H1 (cell line): ENCODE data around the gene FASN. TPM values are rescaled to one million over a fixed set of nuclear protein-coding genes. Genes with fewer than 3 reads are reported as not detected.

Experiments used
- CTCF ChIA-PET: fragments of 300-600 bp; sonication (Branson Sonifier 250); formaldehyde crosslinking; loops from one replicate; lab custom pipeline; 2021; ENCODE audit not compliant: partially characterized antibody; lab: Charles Lee
- POLR2A ChIA-PET: fragments of 300-600 bp; sonication (Branson Sonifier 250); formaldehyde crosslinking; loops from one replicate; lab custom pipeline; 2021; ENCODE audit warnings: inconsistent platforms; ENCODE audit not compliant: partially characterized antibody; lab: Charles Lee
- DNase-seq, 2 experiments: peaks; one replicate each; pipeline versions ENCODE4 v3.0.0 to v3.0.0-alpha.2; 2010 to 2022; ENCODE audit warnings: low spot score in 2 of 2, low read depth in 1 of 2, mixed read lengths in 1 of 2
- FAIRE-seq: peaks from 2 replicates; lab custom pipeline; 2011; peaks lifted over from hg19 to GRCh38; lab: Jason Lieb, UNC
- H2AFZ ChIP-seq: 2 replicates; pipeline ENCODE4 v1.8.1; 2012; ENCODE audit warnings: low read length, inconsistent platforms
- H2AK5ac ChIP-seq: 2 replicates; pipeline ENCODE4 v1.6.1; 2013; ENCODE audit warnings: low read depth, low read length
- H2BK120ac ChIP-seq: replicated peaks from 2 replicates; pipeline ENCODE3; 2013; ENCODE audit warnings: low read depth, low read length, inconsistent platforms
- H2BK12ac ChIP-seq: 2 replicates; pipeline ENCODE4 v1.6.1; 2013; ENCODE audit warnings: low read depth, low read length
- H2BK15ac ChIP-seq: 2 replicates; pipeline ENCODE4 v1.6.1; 2013; ENCODE audit warnings: low read length
- H2BK20ac ChIP-seq: 2 replicates; pipeline ENCODE4 v1.6.1; 2013; ENCODE audit warnings: low read length
- H2BK5ac ChIP-seq: 2 replicates; pipeline ENCODE4 v1.6.1; 2013; ENCODE audit warnings: low read depth, low read length
- H3K14ac ChIP-seq: 2 replicates; pipeline ENCODE4 v1.6.1; 2013; ENCODE audit warnings: inconsistent platforms; ENCODE audit not compliant: insufficient read length
- H3K18ac ChIP-seq: 2 replicates; pipeline ENCODE4 v1.6.1; 2013; ENCODE audit warnings: low read length; ENCODE audit errors: extremely low read depth
- H3K23ac ChIP-seq: 2 replicates; pipeline ENCODE4 v1.6.1; 2013; ENCODE audit warnings: inconsistent platforms; ENCODE audit not compliant: insufficient read length
- H3K23me2 ChIP-seq: 2 replicates; pipeline ENCODE4 v1.6.1; 2013; ENCODE audit warnings: low read depth, low read length
- H3K27ac ChIP-seq: 2 replicates; pipeline ENCODE4 v1.6.1; 2011; ENCODE audit warnings: low read depth, low read length, inconsistent platforms
- H3K27me3 ChIP-seq, 4 experiments: replicated peaks in 1 of 4; 1 replicate in 1 of 4; 2 replicates in 3 of 4; pipeline versions ENCODE4 v1.6.1 to v1.8.1; 2011 to 2013; ENCODE audit warnings: low read length in 3 of 4, mild to moderate bottlenecking in 3 of 4, inconsistent platforms in 2 of 4, mixed read lengths in 2 of 4, moderate library complexity in 1 of 4; ENCODE audit not compliant: control insufficient read depth in 3 of 4, insufficient read depth in 3 of 4; ENCODE audit errors: extremely low read depth in 1 of 4
- H3K36me3 ChIP-seq, 4 experiments: 2 replicates each; pipeline versions ENCODE4 v1.6.1 to v1.8.1; 2011 to 2013; ENCODE audit warnings: mild to moderate bottlenecking in 4 of 4, low read length in 3 of 4, moderate library complexity in 2 of 4, control low read depth in 1 of 4, inconsistent platforms in 1 of 4; ENCODE audit not compliant: insufficient read depth in 4 of 4, control insufficient read depth in 2 of 4
- H3K4ac ChIP-seq: replicated peaks from 2 replicates; pipeline ENCODE3; 2013; ENCODE audit warnings: low read length, low read depth, mixed read lengths, inconsistent platforms; ENCODE audit not compliant: insufficient read length
- H3K4me1 ChIP-seq, 4 experiments: replicated peaks in 1 of 4; 1 replicate in 1 of 4; 2 replicates in 3 of 4; pipeline versions ENCODE4 v1.6.1 to v1.8.1; 2011 to 2013; ENCODE audit warnings: low read length in 3 of 4, inconsistent platforms in 2 of 4, mixed read lengths in 1 of 4; ENCODE audit not compliant: insufficient read depth in 4 of 4, control insufficient read depth in 3 of 4
- H3K4me2 ChIP-seq, 2 experiments: 2 replicates each; pipeline versions ENCODE4 v1.6.1 to v1.8.1; 2011 to 2013; ENCODE audit warnings: low read depth in 2 of 2, low read length in 2 of 2, control low read depth in 1 of 2, inconsistent platforms in 1 of 2, mild to moderate bottlenecking in 1 of 2; ENCODE audit not compliant: insufficient read depth in 1 of 2
- H3K4me3 ChIP-seq, 4 experiments: fragments of 200-600, 300-600 bp in 1 of 4; sonication (generic), shearing (Covaris generic), sonication (Bioruptor Twin) in 1 of 4; 2 replicates each; pipeline versions ENCODE4 v1.5.1 to v1.8.1; 2011 to 2016; ENCODE audit warnings: low read length in 4 of 4, low read depth in 3 of 4, control low read depth in 2 of 4, inconsistent platforms in 2 of 4, mild to moderate bottlenecking in 2 of 4, mixed read lengths in 1 of 4, moderate library complexity in 1 of 4; ENCODE audit not compliant: insufficient read depth in 2 of 4; ENCODE audit errors: extremely low read depth in 1 of 4
- H3K56ac ChIP-seq: replicated peaks from 2 replicates; pipeline ENCODE3; 2013; ENCODE audit warnings: low read depth, mild to moderate bottlenecking, mixed read lengths, low read length, inconsistent platforms; ENCODE audit not compliant: insufficient read length
- H3K79me1 ChIP-seq: 2 replicates; pipeline ENCODE4 v1.6.1; 2013; ENCODE audit warnings: low read depth, low read length, control low read depth
- H3K79me2 ChIP-seq, 2 experiments: 2 replicates each; pipeline versions ENCODE4 v1.6.1 to v1.8.1; 2012 to 2013; ENCODE audit warnings: low read length in 2 of 2, mild to moderate bottlenecking in 2 of 2, inconsistent platforms in 1 of 2; ENCODE audit not compliant: insufficient read depth in 2 of 2, control insufficient read depth in 1 of 2
- H3K9ac ChIP-seq, 4 experiments: replicated peaks in 1 of 4; 1 replicate in 1 of 4; 2 replicates in 3 of 4; pipeline versions ENCODE4 v1.6.1 to v1.8.1; 2011 to 2013; ENCODE audit warnings: low read depth in 3 of 4, low read length in 3 of 4, control low read depth in 2 of 4, mild to moderate bottlenecking in 2 of 4, moderate library complexity in 2 of 4, inconsistent platforms in 1 of 4; ENCODE audit errors: extremely low read depth in 1 of 4
- H3K9me3 ChIP-seq, 2 experiments: 2 replicates each; pipeline versions ENCODE4 v1.6.1 to v1.8.1; 2012 to 2013; ENCODE audit warnings: mild to moderate bottlenecking in 2 of 2, moderate library complexity in 2 of 2, control low read depth in 1 of 2, inconsistent platforms in 1 of 2, low read depth in 1 of 2, low read length in 1 of 2, mixed read lengths in 1 of 2; ENCODE audit not compliant: insufficient read depth in 2 of 2
- H4K20me1 ChIP-seq, 2 experiments: replicated peaks in 1 of 2; 2 replicates each; pipeline versions ENCODE3 to v1.8.1; 2011 to 2013; ENCODE audit warnings: inconsistent platforms in 2 of 2, low read length in 2 of 2, mild to moderate bottlenecking in 1 of 2; ENCODE audit not compliant: insufficient read depth in 2 of 2, control insufficient read depth in 1 of 2
- H4K5ac ChIP-seq: 2 replicates; pipeline ENCODE4 v1.6.1; 2013; ENCODE audit warnings: low read length, low read depth, mixed read lengths, inconsistent platforms; ENCODE audit not compliant: insufficient read length
- H4K8ac ChIP-seq: 2 replicates; pipeline ENCODE4 v1.8.0; 2013; ENCODE audit warnings: mild to moderate bottlenecking, moderate library complexity, low read length, inconsistent platforms; ENCODE audit not compliant: insufficient read depth; ENCODE audit errors: extremely low read depth
- H4K91ac ChIP-seq: replicated peaks from 2 replicates; pipeline ENCODE3; 2013; ENCODE audit warnings: low read length, mixed read lengths, inconsistent platforms; ENCODE audit not compliant: insufficient read length
- ATF2 ChIP-seq: IDR thresholded peaks from 2 replicates; pipeline ENCODE4 v1.6.1; 2012; ENCODE audit warnings: low read length, inconsistent platforms
- ATF3 ChIP-seq: IDR thresholded peaks from 2 replicates; pipeline ENCODE4 v1.6.1; 2011; ENCODE audit warnings: low read depth, mild to moderate bottlenecking, low read length; ENCODE audit not compliant: insufficient read depth
- BRCA1 ChIP-seq: IDR thresholded peaks from 2 replicates; pipeline ENCODE4 v1.6.1; 2012; ENCODE audit warnings: low read depth, low read length, improper control_type of control experiment
- CBX5 ChIP-seq: fragments of 300-800, 300-1000 bp; sonication (generic); IDR thresholded peaks from 2 replicates; pipeline ENCODE4 v1.7.1; 2016; ENCODE audit warnings: antibody characterized with exemption, low read length, low read depth
- E2F6 ChIP-seq: IDR thresholded peaks from 2 replicates; pipeline ENCODE4 v1.6.1; 2012; ENCODE audit warnings: inconsistent platforms
- MAX ChIP-seq: IDR thresholded peaks from 2 replicates; pipeline ENCODE4 v1.6.1; 2012; ENCODE audit warnings: inconsistent platforms
- RNF2 ChIP-seq: fragments of 200-900, 300-1000 bp; sonication (generic); IDR thresholded peaks from 2 replicates; pipeline ENCODE4 v1.7.1; 2016; ENCODE audit warnings: borderline replicate concordance, low read depth, mild to moderate bottlenecking, antibody characterized with exemption, low read length; ENCODE audit not compliant: poor library complexity, severe bottlenecking; ENCODE audit errors: missing control alignments
- SIN3A ChIP-seq, 2 experiments: IDR thresholded peaks in 1 of 2; conservative IDR thresholded peaks in 1 of 2; 2 replicates each; pipeline ENCODE4 v1.6.1; 2011 to 2012; ENCODE audit warnings: low read length in 2 of 2, improper control_type of control experiment in 1 of 2, low read depth in 1 of 2, mild to moderate bottlenecking in 1 of 2
- TBP ChIP-seq: IDR thresholded peaks from 2 replicates; pipeline ENCODE4 v1.6.1; 2011; ENCODE audit warnings: low read depth, low read length, improper control_type of control experiment
- TCF12 ChIP-seq: IDR thresholded peaks from 2 replicates; pipeline ENCODE4 v1.6.1; 2011; ENCODE audit warnings: low read depth, mild to moderate bottlenecking, low read length
- polyA plus RNA-seq, 7 experiments: library from polyadenylated mRNA; depleted of rRNA in 3 of 7; stranded (reverse) in 5 of 7; unstranded in 2 of 7; fragments of >200 nt in 5 of 7; fragments of 200-250 nt in 2 of 7; gene quantifications; 1 replicate in 5 of 7; 2 replicates in 1 of 7; 4 replicates in 1 of 7; pipeline versions ENCODE4 v1.2.1 to v1.2.3, GENCODE V29; 2011 to 2013; ENCODE audit warnings: missing spikeins in 2 of 7, mixed read lengths in 2 of 7
- total RNA-seq: library from RNA; stranded (reverse); fragmentation: NEBNext Ultra II Directional; extraction: Animal tissue kit (Norgen Biotek cat#: 25700); gene quantifications from 2 replicates; pipeline ENCODE4 v1.2.1, GENCODE V29; 2021

FASN gene
- total and polyA plus RNA-seq, 2 of the 8 experiments (the other 6 are each of a cell fraction or from before 2014, with no cell fraction given): 143 to 561 TPM

GRCh38 chr17:82070611-82071010 is 27.4 kb downstream of the FASN start:
- H3K23me2 ChIP-seq: no peaks in the 10 kb centered on the region
- DNase-seq (no peak), FAIRE-seq (no peak)
- H3K9ac ChIP-seq: no peak overlapping the region
- H3K4me2 ChIP-seq: no peak overlapping the region
- H2BK20ac ChIP-seq: no peak overlapping the region
- no peaks in the 10 kb centered on the region for H3K79me2 ChIP-seq
- no peak overlapping the region for H2BK5ac ChIP-seq
- H3K27ac ChIP-seq: no peak overlapping the region
- no peak overlapping the region for H4K8ac ChIP-seq
- ChIA-PET POLR2A (interaction anchor here (16.2 kb wide), 1 partner anchor 15 kb away, joined by 161 read pairs; the partner anchor contains the start of genes GPS1 and RFNG), CTCF (interaction anchor here (1.2 to 2.2 kb wide), 3 partner anchors 37 to 83 kb away, joined by 3 to 8 read pairs (median 7); no protein-coding TSS in a partner anchor)
- no peak overlapping the region for H3K18ac ChIP-seq
- no peak overlapping the region for H3K23ac ChIP-seq
- H3K27me3 ChIP-seq: no peaks in the 10 kb centered on the region; a peak in 1 of 7 replicates
- no peaks in the 10 kb centered on the region for H3K9me3 ChIP-seq
- H3K4me1 ChIP-seq: peaks cover 0 to 4% (median 1%) of the 10 kb centered on the region in 4 experiments; a peak in 2 of 7 replicates
- H3K36me3 ChIP-seq: no peaks in the 10 kb centered on the region
- no peak overlapping the region for H2BK15ac ChIP-seq
- no peak overlapping the region for H2BK12ac ChIP-seq
- no peak overlapping the region for H4K91ac ChIP-seq
- H3K4ac ChIP-seq: no peak overlapping the region
- H3K56ac ChIP-seq: no peak overlapping the region
- no peak overlapping the region for H3K4me3 ChIP-seq
- no peaks in the 10 kb centered on the region for H3K79me1 ChIP-seq
- no peak for TF ChIP-seq ATF3
- TF ChIP-seq CBX5: no peak
- no peak for TF ChIP-seq MAX
- TF ChIP-seq SIN3A (conservative IDR thresholded peaks at IDR 0.05 in 1 of 2, IDR thresholded peaks at IDR 0.05 in 1 of 2; ENCODE audit: low read depth in 1 of 2, low read length in 2 of 2): no peak
- TF ChIP-seq BRCA1: no peak
- TF ChIP-seq E2F6: no peak
- TF ChIP-seq TBP: no peak
- no peak for TF ChIP-seq TCF12
- no peak for TF ChIP-seq RNF2
- TF ChIP-seq ATF2: no peak
- no peak overlapping the region for H2BK120ac ChIP-seq
- no peak overlapping the region for H2AK5ac ChIP-seq
- H3K14ac ChIP-seq: no peak overlapping the region
- no peak overlapping the region for H2AFZ ChIP-seq
- H4K5ac ChIP-seq: no peak overlapping the region
- H4K20me1 ChIP-seq: no peaks in the 10 kb centered on the region
